ENCODE results near the gene CYTH2.

CYTH2 gene

GRCh38 chr19:48452289-48453190 is 16.6 kb upstream of the CYTH2 start:
- DNase-seq (ENCODE audit: low read depth in 2 of 2): no peak

GRCh38 chr19:48454150-48454730 is 14.9 kb upstream of the CYTH2 start:
- DNase-seq (ENCODE audit: low read depth in 2 of 2): no peak

GRCh38 chr19:48455171-48455907 is 13.8 kb upstream of the CYTH2 start, which contains the start of gene KCNJ14:
KCNJ14 (plus strand) TSS chr19:48455574; CDS start chr19:48461725, 6,151 bp downstream.
- DNase-seq (ENCODE audit: low read depth in 2 of 2): no peak

DNA sequence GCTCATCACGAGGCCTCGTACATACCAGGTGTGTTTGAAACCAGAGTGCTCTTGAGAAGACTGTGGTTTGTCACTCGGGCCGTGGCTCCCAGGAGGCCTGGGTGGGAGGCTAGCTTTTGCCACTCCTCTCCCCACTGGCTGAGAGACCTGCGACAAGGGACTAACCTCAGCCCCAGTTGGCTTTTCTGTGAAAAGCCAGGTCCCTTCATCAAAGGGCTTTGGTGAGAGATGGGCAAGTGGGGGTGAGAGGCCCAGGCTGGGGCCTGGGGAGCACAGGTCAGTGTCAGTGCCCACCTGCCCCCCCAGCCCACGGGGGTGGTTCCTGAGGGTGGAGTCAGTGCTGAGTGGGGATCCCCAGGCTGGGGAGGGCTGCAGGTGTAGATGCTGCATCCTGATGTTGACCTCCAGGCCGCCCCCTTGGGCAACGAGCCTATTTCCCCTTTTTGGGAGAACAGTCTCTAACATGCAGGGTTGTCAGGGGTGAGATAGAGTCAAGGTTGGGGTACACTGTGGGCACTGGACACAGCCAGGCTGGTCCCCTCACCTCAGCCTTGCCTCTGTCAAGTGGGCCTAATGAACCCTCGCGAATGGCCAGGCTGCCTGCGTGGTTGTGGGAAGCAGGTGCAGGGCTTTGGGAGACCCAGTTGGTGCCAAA is 13.1 kb upstream of the CYTH2 start:
- no peak for DNase-seq (ENCODE audit: low read depth in 2 of 2)

DNA sequence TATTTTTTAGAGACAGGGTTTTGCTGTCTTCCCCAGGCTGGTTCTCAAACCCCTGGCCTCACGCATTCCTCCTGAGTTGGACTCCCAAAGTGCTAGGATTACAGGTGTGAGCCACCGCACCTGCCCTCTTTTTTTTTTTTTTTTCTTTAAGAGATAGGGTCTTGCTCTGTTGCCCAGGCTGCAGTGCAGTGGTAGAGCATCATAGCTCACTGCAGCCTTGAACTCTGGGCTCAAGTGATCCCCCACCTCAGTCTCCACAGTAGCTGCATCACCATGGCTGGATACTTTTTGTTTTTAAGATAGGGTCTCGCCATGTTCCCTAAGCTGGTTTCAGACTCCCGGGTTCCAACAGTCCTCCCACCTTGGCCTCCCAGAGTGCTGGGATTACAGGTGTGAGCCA is 12.3 kb upstream of the CYTH2 start:
- DNase-seq (ENCODE audit: low read depth in 2 of 2): no peak

GRCh38 chr19:48458016-48458415 is 11.2 kb upstream of the CYTH2 start:
- DNase-seq (ENCODE audit: low read depth in 2 of 2): no peak

GRCh38 chr19:48461651-48461981 is 7.6 kb upstream of the CYTH2 start:
- DNase-seq (ENCODE audit: low read depth in 2 of 2): no peak

GRCh38 chr19:48461982-48462655 is 7.0 kb upstream of the CYTH2 start:
- DNase-seq (ENCODE audit: low read depth in 2 of 2): no peak

DNA sequence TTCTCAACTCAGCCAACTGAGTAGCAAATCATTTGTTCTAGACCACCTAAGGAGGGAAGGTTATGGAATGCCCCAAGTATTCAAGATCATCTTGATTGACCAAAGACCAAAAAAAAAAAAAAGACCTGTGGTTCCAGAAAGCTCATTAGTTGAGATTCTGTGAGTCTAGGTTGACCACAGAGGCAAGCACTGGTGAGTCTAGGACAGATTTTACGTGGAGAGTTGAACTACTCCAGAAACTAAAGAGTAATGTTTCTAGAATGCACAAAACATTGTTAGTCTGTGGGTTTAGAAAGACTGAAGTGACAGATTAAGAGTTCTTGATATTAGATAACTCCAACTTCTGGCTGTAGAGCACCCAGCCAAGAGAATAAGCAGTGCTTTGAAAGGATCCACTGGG is 4.0 kb upstream of the CYTH2 start:
- no peak for DNase-seq (ENCODE audit: low read depth in 2 of 2)

DNA sequence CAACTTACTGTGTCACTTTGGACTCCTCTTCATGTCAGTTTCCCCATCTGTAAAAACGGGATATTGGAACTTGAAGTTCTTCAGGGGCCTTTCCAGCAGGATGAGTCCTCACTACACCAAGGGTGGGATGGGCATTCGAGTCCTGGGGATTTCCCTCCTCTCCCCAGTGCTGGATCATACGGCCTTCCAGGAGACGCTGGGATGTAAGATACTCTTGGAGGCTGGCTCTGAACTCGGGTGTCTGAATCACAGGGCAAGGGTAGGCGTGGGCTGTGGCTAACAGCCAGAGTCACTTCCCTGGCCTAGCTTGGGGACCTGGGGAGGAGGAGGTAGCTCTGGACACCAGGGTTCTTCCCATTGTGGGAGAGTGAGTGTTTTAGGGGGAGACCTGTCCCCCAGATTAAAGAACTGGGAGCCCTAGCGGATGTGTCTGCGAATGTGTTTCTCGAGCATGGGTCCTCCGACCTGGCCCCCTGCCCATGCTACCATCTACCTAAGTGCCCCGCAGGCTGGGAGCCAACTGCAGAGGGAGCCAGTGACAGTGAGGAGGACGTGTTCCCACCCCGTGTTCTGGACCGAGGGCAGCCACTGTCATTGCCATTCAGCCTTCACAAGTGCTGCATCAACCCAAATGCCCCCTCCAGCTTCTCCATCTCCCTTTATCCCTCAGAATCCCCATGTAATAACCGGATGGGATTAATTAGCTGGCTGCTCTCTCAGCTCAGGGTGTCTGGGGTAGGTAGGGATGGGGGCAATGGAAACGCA is 2.4 kb upstream of the CYTH2 start:
- no peak for DNase-seq (ENCODE audit: low read depth in 2 of 2)

- DNase-seq (ENCODE audit: low read depth in 2 of 2): peak; percentile 97 to 99
Observed at GRCh38 chr19:48468772-48469288, 339 bp upstream of the CYTH2 start.

- DNase-seq (ENCODE audit: low read depth in 2 of 2): no peak
Observed at GRCh38 chr19:48469934-48470680, 938 bp downstream of the CYTH2 start.

DNA sequence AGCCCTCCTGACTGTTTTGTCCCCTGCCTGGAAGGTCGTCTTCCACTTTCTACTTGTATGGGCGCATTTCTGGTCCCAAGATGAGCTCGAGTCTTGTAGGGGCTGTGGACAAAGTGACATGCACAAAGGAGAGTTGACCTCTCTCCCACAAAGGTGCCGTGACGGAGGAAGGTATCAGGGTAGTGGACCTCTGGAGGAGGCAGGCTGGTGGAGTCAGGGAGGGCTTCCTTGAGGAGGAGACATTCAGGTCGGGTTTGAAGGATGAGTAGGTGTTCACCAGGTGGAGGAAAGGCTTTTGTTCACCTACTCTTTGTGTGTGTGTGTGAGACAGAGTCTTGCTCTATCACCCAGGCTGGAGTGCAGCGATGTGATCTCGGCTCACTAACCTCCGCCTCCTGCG is 1.7 kb downstream of the CYTH2 start:
- DNase-seq (ENCODE audit: low read depth in 2 of 2): no peak

- DNase-seq (ENCODE audit: low read depth in 2 of 2): no peak
Observed at GRCh38 chr19:48471836-48472235, 2.7 kb downstream of the CYTH2 start.

DNA sequence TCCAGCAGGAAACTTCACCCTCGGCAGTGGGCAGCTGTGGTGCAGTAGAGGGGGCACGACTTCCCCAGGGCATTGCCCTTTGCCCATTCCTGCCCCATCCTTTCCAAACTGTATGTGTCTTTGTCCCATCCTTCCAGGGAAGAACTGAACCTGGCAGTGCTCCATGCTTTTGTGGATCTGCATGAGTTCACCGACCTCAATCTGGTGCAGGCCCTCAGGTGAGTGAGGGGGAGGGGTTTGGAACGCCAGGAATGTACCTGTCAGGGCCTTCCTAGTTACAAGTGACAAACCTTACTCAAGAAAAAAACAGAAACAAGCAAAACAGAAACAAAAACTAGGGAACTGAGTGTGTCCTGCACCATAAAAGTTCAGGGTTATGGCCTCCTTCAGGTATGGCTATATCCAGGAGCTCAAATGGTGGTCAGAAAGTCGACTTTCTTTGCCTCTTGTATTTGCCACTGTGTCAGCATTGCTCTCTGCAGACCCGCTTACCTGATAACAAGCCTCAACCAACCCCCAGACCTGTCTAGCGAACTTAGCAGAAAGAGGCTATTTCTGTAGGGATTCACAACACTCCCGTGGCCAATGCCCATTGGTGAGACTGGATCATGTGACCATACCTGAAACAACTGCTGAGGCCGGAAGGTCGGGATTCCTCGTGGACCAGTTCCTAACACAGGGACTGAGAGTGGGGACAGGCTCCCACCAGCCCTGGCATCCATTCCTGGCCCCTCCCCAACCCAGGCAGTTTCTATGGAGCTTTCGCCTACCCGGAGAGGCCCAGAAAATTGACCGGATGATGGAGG is 4.2 kb downstream of the CYTH2 start:
- no peak for DNase-seq (ENCODE audit: low read depth in 2 of 2)

DNA sequence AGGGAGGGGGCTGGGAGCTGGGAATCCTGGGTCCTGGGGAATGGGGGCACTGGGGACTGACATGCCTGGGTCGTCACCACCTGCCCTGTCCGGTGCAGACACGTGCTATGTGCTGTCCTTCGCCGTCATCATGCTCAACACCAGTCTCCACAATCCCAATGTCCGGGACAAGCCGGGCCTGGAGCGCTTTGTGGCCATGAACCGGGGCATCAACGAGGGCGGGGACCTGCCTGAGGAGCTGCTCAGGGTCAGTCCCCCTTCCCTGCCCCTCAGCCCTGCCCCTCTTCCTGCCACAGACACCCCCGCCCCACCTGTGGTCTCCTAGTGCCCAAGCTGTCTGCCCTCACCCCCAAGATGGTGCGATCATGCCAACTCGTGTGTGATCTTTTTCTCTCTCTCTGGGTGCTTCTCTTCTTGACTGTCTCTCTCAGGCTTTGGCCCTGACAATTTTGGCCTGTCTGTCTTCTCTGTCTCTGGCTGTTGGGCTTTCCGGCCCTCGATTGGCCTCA is 5.0 kb downstream of the CYTH2 start:
- DNase-seq (ENCODE audit: low read depth in 2 of 2): no peak

DNA sequence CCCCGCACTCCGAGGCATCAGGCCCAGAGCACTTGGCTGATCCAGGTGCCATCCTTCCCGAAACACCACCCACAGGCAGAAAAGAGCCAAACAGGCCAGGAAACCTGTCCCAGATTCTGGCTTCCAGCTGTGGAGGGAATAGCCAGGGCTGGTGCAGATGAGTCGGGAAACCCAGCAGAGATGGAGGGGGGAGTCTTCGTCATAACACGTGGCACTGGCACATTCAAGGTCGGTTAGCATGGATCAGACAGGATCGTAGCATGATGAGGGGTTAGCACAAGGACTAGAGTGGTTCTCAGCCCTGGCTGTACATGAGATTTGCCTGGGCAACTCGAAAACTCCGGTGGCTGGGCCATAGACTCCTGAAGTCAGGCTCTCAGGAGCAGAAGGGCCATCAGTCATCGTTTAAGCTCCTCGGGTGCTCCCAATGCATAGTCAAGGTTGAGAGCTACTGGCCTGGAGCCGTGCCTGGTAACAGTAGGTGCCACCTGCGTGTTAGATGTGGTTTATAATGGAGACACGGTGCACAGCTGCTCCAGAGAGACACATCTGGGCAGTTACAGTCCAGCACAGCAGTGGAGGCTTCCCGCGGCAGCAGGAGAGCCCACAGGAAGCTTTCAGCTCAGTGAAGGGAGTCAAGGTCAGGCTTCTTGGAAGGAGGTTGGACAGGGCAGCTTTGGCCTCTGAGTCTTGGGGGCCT is 6.3 kb downstream of the CYTH2 start:
- no peak for DNase-seq (ENCODE audit: low read depth in 2 of 2)

DNA sequence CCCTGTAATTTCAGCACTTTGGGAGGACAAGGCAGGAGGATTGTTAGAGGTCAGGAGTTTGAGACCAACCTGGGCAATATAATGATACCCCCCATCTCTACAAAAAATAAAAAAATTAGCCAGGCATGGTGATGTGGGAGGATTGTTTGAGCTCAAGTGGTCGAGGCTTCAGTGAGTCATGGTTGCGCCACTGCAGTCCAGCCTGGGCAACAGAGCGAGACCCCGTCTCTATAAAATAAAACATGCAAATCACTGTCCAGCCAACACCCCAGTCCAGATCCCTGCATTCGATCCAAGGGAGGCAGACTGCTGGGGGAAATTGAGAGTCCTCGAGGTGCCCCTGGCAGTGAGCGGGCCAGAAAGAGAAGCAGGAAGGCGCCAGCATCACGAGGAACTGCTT is 7.0 kb downstream of the CYTH2 start:
- DNase-seq (ENCODE audit: low read depth in 2 of 2): no peak

All from stimulated activated CD8-positive, alpha-beta memory T cell treated with anti-CD3 and anti-CD28 coated beads, Interleukin-2, amount 100 ng/mL, for 48 hours (primary cell).